HG03196 (cell line): ENCODE data around the gene RNU5D-1.
"Not testable (repeated sequence)": the region's sequence is repeated elsewhere in the genome, so short reads cannot be mapped to it uniquely, and the experiment has no call there.

Experiments
- ATAC-seq: cut with Tn5 transposase; IDR thresholded peaks from one replicate; pipeline ENCODE4 v1.9.1; 2021; ENCODE audit not compliant: unreplicated experiment

Gene RNU5D-1

DNA sequence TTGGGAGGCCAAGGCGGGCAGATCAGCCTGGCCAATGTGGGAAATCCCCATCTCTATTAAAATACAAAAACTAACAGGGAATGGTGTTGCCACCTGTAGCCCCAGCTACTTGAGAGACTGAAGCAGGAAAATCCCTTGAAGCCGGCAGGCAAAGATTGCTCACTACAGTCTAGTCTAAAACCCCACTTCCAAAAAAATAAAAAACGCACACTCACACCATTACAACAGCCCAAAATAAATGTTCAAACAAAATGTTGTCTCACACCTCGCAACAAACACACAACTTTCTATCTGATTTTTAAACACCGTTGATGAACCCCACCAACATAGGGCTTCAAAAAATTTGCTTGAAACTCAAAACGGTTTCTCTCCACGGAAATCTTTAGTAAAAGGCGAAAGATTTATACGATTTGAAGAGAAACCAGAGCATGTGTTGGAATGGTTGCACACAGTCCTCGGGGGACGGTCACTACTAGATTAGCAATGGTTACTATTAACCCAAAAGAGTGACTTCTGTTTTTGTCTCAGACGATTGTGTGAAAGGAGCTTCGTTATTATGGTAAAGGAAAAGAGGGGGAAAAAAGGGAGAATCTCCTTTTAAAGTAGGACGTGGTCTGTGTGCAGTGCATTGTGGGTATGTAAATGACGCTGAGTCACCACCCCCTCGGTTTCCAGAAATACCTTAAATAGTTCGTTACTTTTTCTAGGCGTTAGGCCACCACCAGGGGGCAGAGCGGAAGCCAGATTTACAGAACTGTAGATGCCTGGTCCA is at the start of gene RNU5D-1:
TSS of gene RNU5D-1 (minus strand) at position 430 of the 772 bp plus-strand sequence.
- ATAC-seq: peak; percentile 65

DNA sequence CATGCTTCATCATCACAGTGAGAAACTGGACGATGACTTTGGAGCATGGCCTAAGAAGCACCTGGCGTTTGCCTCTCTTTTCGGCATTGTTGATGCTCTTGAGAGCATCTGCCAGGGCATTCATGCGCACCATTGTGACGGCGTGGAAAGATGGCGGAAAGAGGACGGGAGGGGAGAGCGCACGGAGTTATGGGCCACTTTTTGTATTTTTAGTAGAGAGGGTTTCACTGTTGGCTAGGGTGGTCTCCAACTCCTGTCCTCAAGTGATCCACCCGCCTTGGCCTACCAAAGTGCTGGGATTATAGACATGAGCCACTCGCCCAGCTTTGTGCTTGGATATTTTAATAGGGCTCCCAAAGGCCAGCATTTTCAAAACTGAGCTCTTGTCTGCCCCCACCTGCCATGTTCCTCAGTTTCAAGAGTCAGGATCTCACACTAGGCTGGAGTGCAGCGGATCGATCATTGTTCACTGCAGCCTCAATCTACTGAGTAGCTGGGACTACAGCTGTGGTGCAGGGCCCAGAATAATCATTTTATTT is 49.7 kb upstream of the RNU5D-1 start:
- ATAC-seq: no peak

DNA sequence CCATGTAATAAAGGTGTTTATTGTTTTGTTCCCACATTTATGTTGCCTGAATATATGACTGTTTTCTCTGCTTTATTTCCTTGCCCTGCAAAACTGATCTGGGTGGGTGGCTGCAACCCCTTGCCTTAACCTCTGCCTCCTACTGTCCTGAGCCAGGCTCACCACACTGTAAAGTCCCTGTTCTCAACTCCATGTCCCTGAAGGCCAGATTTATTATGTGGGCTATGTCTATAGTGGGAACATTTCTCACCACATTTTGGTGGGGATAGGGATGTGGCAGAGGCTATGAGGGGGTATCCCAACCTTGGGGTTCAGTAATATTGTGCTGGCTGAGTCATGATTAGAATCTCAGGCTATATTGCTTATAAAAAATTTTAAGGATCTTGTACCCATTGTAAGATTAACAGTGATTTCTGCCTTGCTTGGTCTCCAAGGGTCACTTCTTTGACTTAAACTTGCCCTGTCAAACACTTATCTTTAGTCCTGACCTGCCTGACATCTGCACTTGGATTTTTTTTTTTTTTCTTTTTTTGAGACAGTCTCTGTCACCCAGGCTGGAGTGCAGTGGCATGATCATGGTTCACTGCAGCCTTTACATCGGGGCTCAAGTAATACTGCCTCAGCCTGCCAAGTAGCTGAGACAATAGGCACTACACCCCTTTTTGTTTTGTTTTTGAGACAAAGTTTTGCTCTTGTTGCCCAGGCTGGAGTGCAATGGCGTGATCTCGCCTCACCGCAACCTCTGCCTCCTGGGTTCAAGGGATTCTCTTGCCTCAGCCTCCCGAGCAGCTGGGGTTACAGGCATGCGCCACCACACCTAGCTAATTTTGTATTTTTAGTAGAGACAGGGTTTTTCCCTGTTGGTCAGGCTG is 48.0 kb upstream of the RNU5D-1 start:
- no peak for ATAC-seq

DNA sequence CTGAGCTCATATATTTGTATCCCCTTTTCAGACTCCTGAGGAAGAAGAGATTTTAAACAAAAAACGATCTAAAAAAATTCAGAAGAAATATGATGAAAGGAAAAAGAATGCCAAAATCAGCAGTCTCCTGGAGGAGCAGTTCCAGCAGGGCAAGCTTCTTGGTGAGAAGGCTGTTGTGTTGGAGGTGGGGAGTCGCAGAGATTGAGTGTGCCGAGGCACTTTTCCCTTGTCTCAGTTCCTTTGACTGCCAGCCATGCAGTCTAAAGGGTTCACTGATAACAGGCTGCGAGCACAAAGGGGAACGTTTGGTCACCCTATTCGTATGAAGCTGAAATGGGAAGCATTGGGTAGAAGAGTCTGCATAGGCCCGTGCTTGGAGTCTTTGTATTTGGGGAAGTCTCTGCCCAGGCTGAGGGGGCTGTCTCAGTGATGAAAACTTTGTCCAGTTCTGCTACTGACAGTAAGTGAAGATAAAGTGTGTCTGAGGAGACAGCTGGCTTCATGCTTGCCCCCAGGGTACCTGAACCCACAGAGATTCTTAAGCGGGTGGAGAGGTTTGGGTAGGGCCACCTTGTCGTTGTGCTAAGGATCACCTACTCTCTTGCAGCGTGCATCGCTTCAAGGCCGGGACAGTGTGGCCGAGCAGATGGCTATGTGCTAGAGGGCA is 47.1 kb upstream of the RNU5D-1 start:
- no peak for ATAC-seq

DNA sequence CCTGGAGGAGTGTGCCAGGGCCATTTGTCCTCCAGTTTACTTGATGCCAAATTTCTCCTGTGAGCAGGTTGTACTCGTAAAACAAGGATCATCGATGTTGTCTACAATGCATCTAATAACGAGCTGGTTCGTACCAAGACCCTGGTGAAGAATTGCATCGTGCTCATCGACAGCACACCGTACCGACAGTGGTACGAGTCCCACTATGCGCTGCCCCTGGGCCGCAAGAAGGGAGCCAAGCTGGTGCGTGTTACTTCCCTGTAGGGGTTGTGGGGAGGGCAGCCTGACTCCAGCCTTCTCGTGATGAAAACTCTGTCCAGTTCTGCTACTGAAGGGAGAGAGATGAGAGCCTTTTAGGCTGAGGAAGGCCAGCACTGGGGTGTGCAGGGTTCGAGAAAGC is 46.6 kb upstream of the RNU5D-1 start:
- ATAC-seq: no peak

DNA sequence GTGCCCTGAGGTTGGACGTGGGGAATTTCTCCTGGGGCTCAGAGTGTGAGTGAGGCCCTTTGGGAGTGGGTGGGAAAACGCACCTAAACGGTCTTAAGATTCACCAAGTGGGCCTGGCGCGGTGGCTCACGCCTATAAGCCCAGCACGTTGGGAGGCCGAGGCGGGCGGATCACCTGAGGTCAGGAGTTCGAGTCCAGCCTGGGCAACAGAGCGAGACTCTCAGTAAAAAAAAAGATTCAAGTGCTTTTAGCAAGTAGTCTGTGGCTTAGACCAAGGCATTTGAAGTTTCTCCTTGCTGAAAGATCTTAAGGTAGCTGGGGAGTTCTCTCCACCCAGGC is 45.7 kb upstream of the RNU5D-1 start:
- ATAC-seq: no peak

DNA sequence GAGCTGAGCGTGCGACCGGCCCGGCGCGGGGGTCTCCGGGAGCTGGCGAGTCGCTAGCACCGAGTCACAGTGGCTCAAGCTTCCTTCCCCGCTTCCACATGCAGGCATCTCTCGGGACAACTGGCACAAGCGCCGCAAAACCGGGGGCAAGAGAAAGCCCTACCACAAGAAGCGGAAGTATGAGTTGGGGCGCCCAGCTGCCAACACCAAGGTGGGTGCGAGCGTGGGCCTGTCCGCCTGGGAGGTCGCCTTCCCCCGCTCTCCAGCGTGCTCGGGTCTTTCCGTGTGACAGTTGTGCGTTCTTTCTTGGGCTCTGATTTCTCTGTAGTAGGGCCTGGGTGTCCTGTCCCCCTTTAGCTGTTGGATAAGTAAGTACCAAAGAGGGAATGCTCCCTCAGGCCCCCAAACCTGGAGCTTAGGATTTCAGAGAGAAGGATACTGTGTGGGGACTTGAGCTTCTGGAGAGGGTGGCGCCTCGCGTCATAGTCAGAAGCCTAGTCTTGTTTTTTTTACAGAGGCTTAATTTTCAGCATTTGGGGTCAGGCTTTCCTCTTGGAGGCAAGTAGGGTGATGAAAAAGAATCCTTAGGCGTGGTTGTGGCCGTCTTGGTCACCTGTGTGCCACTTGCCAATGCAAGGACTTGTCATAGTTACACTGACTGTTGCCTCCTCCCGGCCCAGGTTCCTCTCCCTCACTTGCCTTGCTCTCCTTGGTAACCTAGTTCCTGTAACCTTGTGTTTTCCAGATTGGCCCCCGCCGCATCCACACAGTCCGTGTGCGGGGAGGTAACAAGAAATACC is 45.2 kb upstream of the RNU5D-1 start:
- ATAC-seq: no peak

DNA sequence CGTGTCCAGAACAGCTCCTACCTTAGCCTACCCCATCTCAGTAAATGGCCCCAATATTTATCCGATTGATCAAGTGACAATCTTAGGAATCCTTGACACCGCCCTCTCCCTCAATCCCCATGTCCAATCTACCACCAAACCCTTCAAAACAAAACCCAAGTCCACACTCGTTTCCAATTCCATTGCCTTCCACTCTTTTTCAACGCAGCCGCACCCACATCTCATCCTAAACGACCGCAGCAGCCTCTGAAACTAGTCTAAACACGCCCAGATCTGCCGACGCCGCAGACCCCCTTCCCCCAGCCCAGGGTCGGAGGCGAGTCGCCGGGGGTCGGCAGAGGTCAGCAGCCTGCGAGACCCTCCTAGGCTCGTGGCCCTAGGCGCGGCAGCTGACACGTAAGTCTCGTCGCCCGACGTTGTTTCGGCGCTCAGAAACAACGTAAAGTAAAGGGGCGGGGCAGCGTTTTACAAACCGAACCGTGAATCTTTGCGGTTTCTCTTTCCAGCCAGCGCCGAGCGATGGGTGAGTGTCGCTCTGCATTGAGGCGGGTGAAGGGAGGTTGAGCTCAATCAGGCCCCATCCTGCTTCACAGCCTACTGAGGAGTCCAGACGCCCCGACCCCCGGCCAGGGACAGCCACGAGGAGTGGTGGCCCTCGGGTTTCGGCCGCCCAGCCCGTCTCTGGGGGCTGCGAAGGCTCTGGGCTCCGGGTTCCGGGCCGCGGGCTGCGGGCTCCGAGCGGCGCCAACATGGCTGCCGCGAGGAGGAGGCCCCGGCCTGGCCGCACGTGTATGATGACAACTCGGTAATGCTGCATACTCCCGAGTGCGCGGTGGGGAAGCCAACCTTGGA is 44.3 kb upstream of the RNU5D-1 start, which contains the start of gene RPS8:
TSS of gene RPS8 (plus strand) at position 463 of the 852 bp plus-strand sequence. CDS start at position 520, 57 bp downstream.
- peak; percentile 84 for ATAC-seq

DNA sequence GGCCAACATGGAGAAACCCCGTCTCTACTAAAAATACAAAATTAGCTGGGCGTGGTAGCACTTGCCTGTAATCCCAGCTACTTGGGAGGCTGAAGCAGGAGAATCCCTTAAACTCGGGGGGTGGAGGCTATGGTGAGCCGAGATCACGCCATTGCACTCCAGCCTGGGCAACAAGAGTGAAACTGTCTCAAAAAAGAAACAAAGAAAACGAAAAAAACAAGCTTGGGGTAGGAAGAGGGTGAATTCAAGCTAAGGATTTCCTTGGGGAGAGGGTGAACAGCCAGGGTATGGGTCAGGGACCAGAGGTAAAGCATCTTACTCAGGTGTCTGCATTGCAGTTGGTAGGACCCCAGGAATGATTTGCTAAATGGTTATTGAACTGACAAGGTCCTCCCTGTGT is 35.5 kb upstream of the RNU5D-1 start:
- not testable (repeated sequence) for ATAC-seq

DNA sequence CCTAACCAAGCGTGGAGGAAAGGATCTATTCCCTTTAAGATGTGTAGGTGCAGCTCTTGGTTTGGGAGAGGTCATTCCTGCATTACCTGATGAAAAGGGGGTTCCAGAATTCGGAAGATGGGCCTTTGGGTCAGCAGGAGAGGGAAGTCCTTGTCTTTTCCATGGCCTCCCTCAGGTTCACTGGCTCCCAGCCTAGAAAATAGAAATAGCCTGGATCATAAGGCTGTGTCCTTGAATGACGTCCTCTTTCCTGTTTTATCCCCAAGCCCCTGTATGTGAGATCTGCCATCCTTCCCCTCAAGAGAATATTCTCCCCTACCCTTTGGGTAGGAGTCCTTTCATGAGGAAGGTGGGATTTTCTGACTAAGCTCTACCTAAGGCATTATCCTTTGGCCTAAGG is 29.9 kb upstream of the RNU5D-1 start:
- no peak for ATAC-seq

DNA sequence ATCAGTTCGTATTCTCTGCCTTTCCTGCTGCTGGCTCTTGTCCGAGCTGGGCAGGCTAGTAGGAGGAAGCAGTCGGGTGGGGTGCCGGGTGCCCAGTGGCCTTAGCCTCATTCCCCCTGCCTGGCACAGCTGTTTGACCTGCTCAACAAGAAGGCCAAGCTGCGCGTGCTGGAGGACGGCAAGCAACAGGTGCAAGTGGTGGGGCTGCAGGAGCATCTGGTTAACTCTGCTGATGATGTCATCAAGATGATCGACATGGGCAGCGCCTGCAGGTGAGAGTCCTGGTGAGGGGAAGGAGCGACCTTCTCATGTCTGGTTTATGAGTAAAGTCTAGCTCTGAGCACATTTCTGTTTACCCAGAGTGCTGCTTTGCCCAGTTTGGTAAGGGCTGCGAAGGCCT is 28.1 kb upstream of the RNU5D-1 start:
- ATAC-seq: no peak

DNA sequence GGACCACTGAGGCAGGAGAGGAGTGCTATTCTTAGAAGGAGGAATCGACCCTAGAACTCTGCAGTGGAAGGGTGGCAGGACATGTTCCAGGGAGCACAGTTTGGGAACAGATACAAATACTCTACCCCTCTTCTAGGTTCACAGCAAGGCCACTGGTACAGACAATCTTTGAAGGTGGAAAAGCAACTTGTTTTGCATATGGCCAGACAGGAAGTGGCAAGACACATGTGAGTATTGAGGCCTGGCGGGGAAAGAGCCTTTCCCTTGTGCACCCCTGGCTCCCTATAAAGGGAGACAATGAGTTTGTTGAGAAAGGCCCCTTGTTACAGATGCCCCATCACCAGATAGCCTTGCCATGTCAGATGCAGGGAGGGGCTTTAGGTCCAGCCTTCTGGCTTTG is 26.4 kb upstream of the RNU5D-1 start:
- ATAC-seq: no peak

DNA sequence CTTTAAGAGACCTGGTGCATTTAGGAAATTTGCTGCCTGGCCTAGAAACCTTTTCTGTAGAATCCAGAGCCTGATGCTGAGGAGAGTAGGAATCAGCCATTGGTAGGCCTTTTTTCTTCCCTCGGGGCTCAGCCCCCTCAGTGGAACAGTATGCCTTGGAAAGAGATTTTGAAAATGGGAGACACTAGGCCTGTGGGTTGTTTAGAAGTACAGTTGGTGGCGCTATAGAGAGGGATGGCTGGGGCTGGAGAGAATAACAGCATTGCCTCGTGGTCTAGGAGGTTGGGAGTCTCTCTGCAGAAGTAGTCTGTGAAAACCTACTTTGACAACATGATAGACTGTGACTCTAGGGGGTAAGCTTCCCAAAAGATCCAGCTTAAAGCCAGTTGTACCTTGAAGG is 16.9 kb upstream of the RNU5D-1 start:
- no peak for ATAC-seq

DNA sequence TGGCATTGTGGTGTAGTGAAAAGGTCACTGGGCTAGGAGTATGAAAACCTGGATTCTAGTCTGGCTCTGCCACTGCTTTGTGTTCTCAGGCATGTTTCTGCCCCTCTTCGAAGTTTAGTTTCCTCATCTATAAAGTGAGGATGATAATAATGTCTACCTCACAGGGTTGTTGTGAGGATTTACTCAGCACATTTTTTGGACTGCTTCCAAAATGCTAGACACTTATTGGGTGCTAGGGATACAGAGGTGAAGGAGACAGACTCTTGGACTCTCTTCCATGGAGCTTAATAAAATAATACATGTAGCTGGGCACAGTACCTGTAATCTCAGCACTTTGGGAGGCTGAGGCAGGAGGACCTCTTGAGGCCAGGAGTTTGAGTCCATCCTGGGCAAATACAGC is 12.2 kb upstream of the RNU5D-1 start:
- ATAC-seq: no peak

DNA sequence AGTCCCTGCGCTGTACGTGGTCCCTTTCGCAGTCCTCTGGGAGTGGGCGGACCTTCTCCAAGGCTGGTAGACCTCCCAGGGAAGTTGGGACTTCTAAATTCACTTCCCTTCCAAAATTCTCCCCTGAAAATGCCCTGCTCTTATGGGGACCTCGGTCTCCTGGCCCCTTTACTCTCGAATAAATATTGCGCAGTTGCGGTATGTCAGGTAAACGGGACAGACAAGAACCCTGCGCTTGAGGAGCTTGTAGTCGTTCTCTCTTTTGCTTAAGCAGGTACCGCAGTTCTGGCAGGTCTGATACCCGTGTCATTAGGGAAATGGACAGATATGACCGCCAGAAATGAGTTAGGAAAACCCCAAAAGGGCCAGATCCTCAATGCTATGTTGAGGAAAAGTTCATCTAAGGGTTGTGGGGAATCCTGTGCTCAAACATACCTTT is 9.2 kb upstream of the RNU5D-1 start:
- no peak for ATAC-seq

DNA sequence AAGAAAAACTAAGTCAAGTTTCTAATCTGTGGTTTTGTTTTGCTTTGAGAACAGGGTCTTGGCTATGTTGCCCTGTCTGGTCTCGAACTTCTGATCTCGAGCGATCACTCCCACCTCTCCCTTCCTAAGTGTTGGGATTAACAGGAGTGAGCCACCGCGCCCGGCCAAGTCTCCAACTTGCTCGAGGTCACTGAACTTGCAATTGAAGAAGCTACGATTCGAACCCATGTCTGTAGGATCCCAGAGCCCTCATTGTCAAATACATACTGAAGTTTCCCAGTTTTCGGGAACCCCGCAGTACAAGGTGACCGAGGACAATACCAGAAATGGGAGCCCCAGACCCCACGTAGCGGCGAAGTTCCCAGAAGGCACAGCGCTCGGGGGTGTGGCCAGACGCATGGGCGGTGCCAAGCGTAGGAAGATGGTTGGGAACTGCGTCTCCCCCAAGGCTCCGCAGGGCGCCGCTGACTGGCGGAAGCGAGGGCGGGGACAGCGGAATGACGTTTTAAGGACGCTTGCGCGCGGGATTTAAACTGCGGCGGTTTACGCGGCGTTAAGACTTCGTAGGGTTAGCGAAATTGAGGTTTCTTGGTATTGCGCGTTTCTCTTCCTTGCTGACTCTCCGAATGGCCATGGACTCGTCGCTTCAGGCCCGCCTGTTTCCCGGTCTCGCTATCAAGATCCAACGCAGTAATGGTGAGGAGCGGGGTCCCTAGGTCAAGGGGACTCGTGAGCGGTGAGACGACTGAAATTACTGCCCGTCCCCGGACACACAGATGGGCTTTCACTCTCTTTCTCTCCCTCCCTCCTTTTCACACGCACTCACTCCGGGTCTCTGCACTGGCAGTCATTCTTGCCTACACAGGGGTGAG is 8.6 kb upstream of the RNU5D-1 start, which contains the start of gene KIF2C:
TSS of gene KIF2C (plus strand) at position 531 of the 872 bp plus-strand sequence. CDS start at position 627, 96 bp downstream.
- peak; percentile 95 for ATAC-seq

DNA sequence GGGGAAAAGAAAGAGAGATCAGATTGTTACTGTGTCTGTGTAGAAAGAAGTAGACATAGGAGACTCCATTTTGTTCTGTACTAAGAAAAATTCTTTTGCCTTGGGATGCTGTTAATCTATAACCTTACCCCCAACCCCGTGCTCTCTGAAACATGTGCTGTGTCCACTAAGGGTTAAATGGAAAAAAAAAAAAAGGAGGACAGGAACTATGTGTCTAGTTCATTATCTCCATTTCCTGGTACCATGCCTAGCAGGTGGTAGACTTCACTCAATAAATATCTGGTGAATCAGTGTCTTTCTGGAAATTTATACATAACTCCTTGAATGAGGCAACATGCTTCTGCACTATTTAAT is 8.0 kb upstream of the RNU5D-1 start:
- not testable (repeated sequence) for ATAC-seq

DNA sequence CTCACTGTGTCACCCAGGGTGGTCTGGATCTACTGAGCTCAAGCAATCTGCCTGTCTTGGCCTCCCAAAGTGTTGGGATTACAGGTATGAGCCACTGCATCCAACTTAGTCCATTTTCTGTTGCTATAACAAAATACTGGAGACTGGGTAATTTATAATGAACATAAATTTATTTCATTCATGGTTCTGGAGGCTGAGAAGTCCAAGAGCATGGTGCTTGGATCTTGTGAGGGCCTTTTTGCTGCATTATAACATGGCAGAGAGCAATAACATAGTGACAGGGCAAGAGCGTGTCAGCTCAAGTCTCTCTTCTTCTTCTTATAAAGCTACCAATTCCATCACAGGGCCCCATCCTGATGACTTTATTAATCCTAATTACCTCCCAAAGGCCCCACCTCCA is 5.0 kb upstream of the RNU5D-1 start:
- ATAC-seq: no peak

DNA sequence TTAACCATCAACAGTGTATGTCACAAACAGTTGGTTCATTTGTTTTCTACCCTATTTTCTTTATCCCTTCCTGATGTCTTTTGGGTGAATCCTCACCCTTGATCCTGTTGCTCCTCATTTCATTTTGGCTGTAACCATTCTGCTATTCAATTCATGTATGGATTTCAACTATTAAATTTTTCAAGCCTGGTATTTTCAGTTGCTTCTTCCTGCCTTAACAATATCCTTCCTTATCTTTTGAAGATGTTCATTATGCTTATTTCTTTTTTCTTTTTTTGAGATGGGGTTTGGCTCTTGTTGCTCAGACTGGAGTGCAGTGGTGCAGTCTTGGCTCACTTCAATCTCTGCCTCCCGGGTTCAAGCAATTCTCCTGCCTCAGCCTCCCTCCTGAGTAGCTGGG is 2.8 kb upstream of the RNU5D-1 start:
- ATAC-seq: no peak
